ENCODE results near the gene CD99. TPM values are rescaled to one million over a fixed set of nuclear protein-coding genes. Genes with fewer than 3 reads are reported as not detected.

Gene CD99
- total RNA-seq, 3 donors from 2014 or later (not counting 1 experiment from before 2014, with no cell fraction given), result 312 to 340 (median 333) TPM

DNA sequence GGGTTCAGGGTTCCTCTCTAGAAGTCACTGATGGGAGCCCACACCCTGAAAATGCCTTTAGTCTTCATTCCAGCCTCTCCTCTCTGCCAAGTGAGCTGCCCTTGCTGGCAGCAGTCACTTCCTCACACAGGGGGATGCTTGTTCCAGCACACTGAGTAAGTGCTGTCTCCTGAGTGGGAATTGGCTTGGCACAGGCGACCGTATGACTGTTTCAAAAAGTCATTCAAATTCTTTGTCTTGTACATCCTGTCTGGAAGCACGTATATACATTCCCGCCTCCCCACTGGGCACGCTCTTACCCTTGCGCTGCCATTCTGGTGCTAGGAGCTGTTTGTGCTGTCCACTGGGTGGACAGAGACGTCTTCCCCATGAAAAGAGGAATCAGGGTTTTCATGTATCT, 40.2 kb upstream of the CD99 start:
- Histone ChIP-seq H3K9me3 (ENCODE audit: control insufficient read depth, insufficient read depth, low read length) (no peaks in the 10 kb centered on the region), H3K4me1 (ENCODE audit: control insufficient read depth, insufficient read depth, low read length) (no peaks in the 10 kb centered on the region)
- no peaks in the 10 kb centered on the region for H3K9me3 Mint-ChIP-seq

DNA sequence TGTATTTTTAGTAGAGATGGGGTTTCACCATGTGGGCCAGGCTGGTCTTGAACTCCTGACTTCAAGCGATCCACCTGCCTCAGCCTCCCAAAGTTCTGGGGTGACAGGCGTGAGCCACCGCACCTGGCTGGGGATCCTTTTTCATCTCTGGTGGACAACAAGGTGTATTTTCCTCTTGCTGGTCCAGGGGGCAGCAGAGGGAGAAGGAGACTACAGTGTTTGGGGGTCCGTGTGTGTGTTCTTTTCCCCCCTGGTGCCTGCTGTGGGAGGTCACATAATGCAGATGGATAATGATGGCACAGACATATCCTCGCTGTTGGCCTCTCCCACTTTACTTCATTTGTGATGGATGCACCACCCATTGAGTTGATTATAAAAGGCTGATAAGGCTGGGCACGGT, 39.0 kb upstream of the CD99 start:
- Histone ChIP-seq H3K27ac (ENCODE audit: low read length) (no peak overlapping the region), H3K9me3 (ENCODE audit: control insufficient read depth, insufficient read depth, low read length) (no peaks in the 10 kb centered on the region), H3K27me3 (ENCODE audit: control insufficient read depth, insufficient read depth, low read length) (no peaks in the 10 kb centered on the region), H3K36me3 (ENCODE audit: control insufficient read depth, insufficient read depth, low read length) (no peaks in the 10 kb centered on the region), H3K4me3 (ENCODE audit: low read length) (no peak overlapping the region), H3K4me1 (ENCODE audit: control insufficient read depth, insufficient read depth, low read length) (no peaks in the 10 kb centered on the region)
- Mint-ChIP-seq H3K36me3 (no peaks in the 10 kb centered on the region), H3K27me3 (ENCODE audit: low read depth in 2 of 2) (no peaks in the 10 kb centered on the region), H3K9me3 (no peaks in the 10 kb centered on the region), H3K4me3 (no peak overlapping the region), H3K27ac (no peak overlapping the region), H3K4me1 (peaks cover 0 to 6% of the 10 kb centered on the region in 2 donors)
- DNase-seq (peak in 1 of 2 donors; percentile 22), ATAC-seq (no peak)
- intact Hi-C loops (cut with micrococcal nuclease), result no loop called here
- no peak for TF ChIP-seq CTCF (IDR thresholded peaks at IDR 0.05)
- 96% methylated on average over 6 of the region's 6 CpGs for WGBS (ENCODE audit: insufficient coverage)

More for the DNA sequence above, 40.2 kb upstream of the CD99 start:
- peaks cover 2% of the 10 kb centered on the region for H3K36me3 ChIP-seq (ENCODE audit: control insufficient read depth, insufficient read depth, low read length)
- 91% methylated on average over 7 of the region's 7 CpGs for WGBS (ENCODE audit: insufficient coverage)
- ATAC-seq (no peak), DNase-seq (no peak)
- Mint-ChIP-seq H3K27ac (no peak overlapping the region), H3K36me3 (no peaks in the 10 kb centered on the region), H3K4me3 (no peak overlapping the region), H3K4me1 (peaks cover 0 to 12% of the 10 kb centered on the region in 2 donors), H3K27me3 (ENCODE audit: low read depth in 2 of 2) (no peaks in the 10 kb centered on the region)
- intact Hi-C loops (cut with micrococcal nuclease), result no loop called here
- no peak for TF ChIP-seq CTCF (IDR thresholded peaks at IDR 0.05)
- H3K27me3 ChIP-seq (ENCODE audit: control insufficient read depth, insufficient read depth, low read length), result no peaks in the 10 kb centered on the region
- no peak overlapping the region for H3K4me3 ChIP-seq (ENCODE audit: low read length)
- no peak overlapping the region for H3K27ac ChIP-seq (ENCODE audit: low read length)

DNA sequence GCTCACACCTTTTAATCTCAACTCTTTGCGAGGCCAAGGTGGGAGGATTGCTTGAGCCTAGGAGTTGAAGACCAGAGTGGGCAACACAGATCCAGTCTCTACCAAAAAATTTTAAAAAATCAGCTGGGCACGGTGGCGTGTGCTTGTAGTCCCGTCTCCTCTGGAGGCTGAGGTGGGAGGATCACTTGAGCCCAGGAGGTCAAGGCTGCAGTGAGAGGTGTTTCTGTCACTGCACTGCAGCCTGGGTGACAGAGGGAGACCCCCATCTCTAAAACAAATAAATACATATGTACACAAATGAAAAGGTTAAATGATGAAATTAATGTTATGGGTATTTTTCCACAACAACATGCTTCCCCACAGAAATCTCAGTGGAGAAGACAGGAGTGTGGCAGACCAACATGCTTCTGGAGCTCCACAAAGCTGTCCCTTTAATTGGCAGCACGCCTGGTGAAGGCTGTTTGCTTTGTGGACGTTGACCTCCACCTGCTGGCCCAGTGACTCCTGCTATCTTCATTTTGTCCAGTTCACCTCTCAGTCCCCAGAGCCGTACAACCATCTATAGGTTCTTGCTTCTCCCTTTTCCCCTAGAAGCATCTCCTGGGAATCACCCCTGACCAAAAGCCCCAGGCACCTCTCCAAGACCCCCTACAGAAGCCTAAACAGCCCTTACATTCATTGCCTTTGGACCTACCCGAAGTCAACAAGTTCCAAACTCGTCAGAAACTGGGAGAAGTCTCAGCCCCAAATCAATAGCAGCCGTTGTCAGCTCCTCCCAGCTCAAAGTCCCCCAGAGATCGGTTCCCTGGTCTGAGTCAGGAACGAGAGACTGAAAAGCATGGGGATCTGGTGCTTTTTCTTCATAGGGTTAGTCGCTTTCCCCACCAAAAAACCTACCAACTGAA, 36.4 kb upstream of the CD99 start:
- H3K4me1 Mint-ChIP-seq, result no peaks in the 10 kb centered on the region
- Histone ChIP-seq H3K9me3 (ENCODE audit: control insufficient read depth, insufficient read depth, low read length) (no peaks in the 10 kb centered on the region), H3K36me3 (ENCODE audit: control insufficient read depth, insufficient read depth, low read length) (no peaks in the 10 kb centered on the region), H3K4me3 (ENCODE audit: low read length) (no peak overlapping the region), H3K27me3 (ENCODE audit: control insufficient read depth, insufficient read depth, low read length) (no peaks in the 10 kb centered on the region), H3K4me1 (ENCODE audit: control insufficient read depth, insufficient read depth, low read length) (no peaks in the 10 kb centered on the region), H3K27ac (ENCODE audit: low read length) (no peak overlapping the region)
- H3K9me3 Mint-ChIP-seq, result no peaks in the 10 kb centered on the region
- H3K27ac Mint-ChIP-seq, result no peak overlapping the region
- no peaks in the 10 kb centered on the region for H3K36me3 Mint-ChIP-seq
- no peak overlapping the region for H3K4me3 Mint-ChIP-seq
- DNase-seq (no peak), ATAC-seq (no peak)
- 86% methylated on average over 13 of the region's 13 CpGs for WGBS (ENCODE audit: insufficient coverage)
- H3K27me3 Mint-ChIP-seq (ENCODE audit: low read depth in 2 of 2), result no peaks in the 10 kb centered on the region
- TF ChIP-seq CTCF (IDR thresholded peaks at IDR 0.05), result no peak
- intact Hi-C loops (cut with micrococcal nuclease), result no loop called here

All from natural killer cell (primary cell).